Liver (tissue), 9 donors: ENCODE data around the gene SLC39A6. TPM values are rescaled to one million over a fixed set of nuclear protein-coding genes. Genes with fewer than 3 reads are reported as not detected.
"Not testable (repeated sequence)": the region's sequence is repeated elsewhere in the genome, so short reads cannot be mapped to it uniquely, and the experiment has no call there.

Source experiments
- DNase-seq: peaks from one replicate; pipeline ENCODE4 v3.0.0-alpha.2; 2017; ENCODE audit warnings: low spot score
- H3K27ac ChIP-seq, 2 donors: one replicate each; pipeline ENCODE4 v1.7.0; 2013; ENCODE audit warnings: inconsistent platforms in 2 of 2, low read length in 2 of 2, control low read depth in 1 of 2, low read depth in 1 of 2, mild to moderate bottlenecking in 1 of 2
- H3K27me3 ChIP-seq, 4 donors: one replicate each; pipeline versions ENCODE4 v1.6.1 to v1.7.0; 2013; ENCODE audit warnings: low read length in 3 of 4, inconsistent platforms in 1 of 4, mild to moderate bottlenecking in 1 of 4, moderate library complexity in 1 of 4; ENCODE audit not compliant: control insufficient read depth in 4 of 4, insufficient read depth in 4 of 4
- H3K36me3 ChIP-seq, 4 donors: one replicate each; pipeline versions ENCODE4 v1.6.1 to v1.7.0; 2013; ENCODE audit warnings: low read length in 3 of 4, mild to moderate bottlenecking in 3 of 4, low read depth in 1 of 4, moderate library complexity in 1 of 4; ENCODE audit not compliant: control insufficient read depth in 4 of 4, insufficient read depth in 3 of 4
- H3K4me1 ChIP-seq, 4 donors: one replicate each; pipeline versions ENCODE4 v1.6.1 to v1.7.0; 2013; ENCODE audit warnings: low read length in 3 of 4, mild to moderate bottlenecking in 3 of 4, moderate library complexity in 1 of 4; ENCODE audit not compliant: control insufficient read depth in 4 of 4, insufficient read depth in 4 of 4
- H3K4me3 ChIP-seq, 3 donors: one replicate each; pipeline versions ENCODE4 v1.6.1 to v1.7.0; 2013; ENCODE audit warnings: low read length in 3 of 3, control low read depth in 1 of 3, low read depth in 1 of 3, mild to moderate bottlenecking in 1 of 3
- H3K9ac ChIP-seq, 2 donors: one replicate each; pipeline ENCODE4 v1.7.0; 2013; ENCODE audit warnings: low read length in 2 of 2, mild to moderate bottlenecking in 2 of 2, moderate library complexity in 2 of 2, control low read depth in 1 of 2, low read depth in 1 of 2
- H3K9me3 ChIP-seq, 4 donors: one replicate each; pipeline versions ENCODE4 v1.6.1 to v1.7.0; 2013; ENCODE audit warnings: low read length in 3 of 4; ENCODE audit not compliant: control insufficient read depth in 4 of 4
- ATF3 ChIP-seq: IDR thresholded peaks from 2 replicates; pipeline ENCODE4 v1.6.1; 2016; ENCODE audit warnings: antibody characterized with exemption
- EGR1 ChIP-seq, 2 donors: IDR thresholded peaks; 2 replicates each; pipeline ENCODE4 v1.6.1; 2016 to 2018; ENCODE audit warnings: antibody characterized with exemption in 2 of 2, low read depth in 2 of 2
- FOXA1 ChIP-seq: IDR thresholded peaks from 2 replicates; pipeline ENCODE4 v1.6.1; 2016; ENCODE audit warnings: antibody characterized with exemption
- FOXA2 ChIP-seq: IDR thresholded peaks from 2 replicates; pipeline ENCODE4 v1.6.1; 2016; ENCODE audit warnings: antibody characterized with exemption
- GABPA ChIP-seq, 2 donors: IDR thresholded peaks in 1 of 2; conservative IDR thresholded peaks in 1 of 2; 2 replicates each; pipeline ENCODE4 v1.6.1; 2016; ENCODE audit warnings: antibody characterized with exemption in 2 of 2, mild to moderate bottlenecking in 1 of 2, moderate library complexity in 1 of 2
- HNF4A ChIP-seq, 2 donors: conservative IDR thresholded peaks; 2 replicates each; pipeline ENCODE4 v1.6.1; 2016; ENCODE audit warnings: antibody characterized with exemption in 2 of 2, mild to moderate bottlenecking in 2 of 2
- HNF4G ChIP-seq: IDR thresholded peaks from 2 replicates; pipeline ENCODE4 v1.6.1; 2016; ENCODE audit warnings: antibody characterized with exemption
- JUND ChIP-seq, 2 donors: IDR thresholded peaks; 2 replicates each; pipeline ENCODE4 v1.6.1; 2016; ENCODE audit warnings: antibody characterized with exemption in 2 of 2
- NR2F2 ChIP-seq: IDR thresholded peaks from 2 replicates; pipeline ENCODE4 v1.6.1; 2016; ENCODE audit warnings: antibody characterized with exemption
- RAD21 ChIP-seq, 2 donors: IDR thresholded peaks; 2 replicates each; pipeline ENCODE4 v1.6.1; 2016; ENCODE audit warnings: antibody characterized with exemption in 2 of 2, mild to moderate bottlenecking in 2 of 2
- REST ChIP-seq: IDR thresholded peaks from 2 replicates; pipeline ENCODE4 v1.6.1; 2016; ENCODE audit warnings: antibody characterized with exemption, mild to moderate bottlenecking
- RXRA ChIP-seq, 2 donors: IDR thresholded peaks; 2 replicates each; pipeline ENCODE4 v1.6.1; 2017 to 2018; ENCODE audit warnings: antibody characterized with exemption in 2 of 2, mild to moderate bottlenecking in 1 of 2
- SP1 ChIP-seq: IDR thresholded peaks from 2 replicates; pipeline ENCODE4 v1.6.1; 2018; ENCODE audit warnings: antibody characterized with exemption, mild to moderate bottlenecking
- TAF1 ChIP-seq: conservative IDR thresholded peaks from 2 replicates; pipeline ENCODE4 v1.6.1; 2016; ENCODE audit warnings: antibody characterized with exemption, mild to moderate bottlenecking
- YY1 ChIP-seq: IDR thresholded peaks from 2 replicates; pipeline ENCODE4 v1.6.1; 2016; ENCODE audit warnings: antibody characterized with exemption, mild to moderate bottlenecking
- ZBTB33 ChIP-seq: IDR thresholded peaks from 2 replicates; pipeline ENCODE4 v1.6.1; 2016; ENCODE audit warnings: antibody characterized with exemption
- WGBS: extraction: QIAGEN DNeasy Blood & Tissue Kit; methylation state at CpG from one replicate; pipeline ENCODE4 v1.1.7; 2013; 5-methylcytosine and 5-hydroxymethylcytosine counted together
- polyA plus RNA-seq, 2 donors: library from polyadenylated mRNA; stranded (reverse) in 1 of 2; unstranded in 1 of 2; fragments of 200-250 nt in 1 of 2; fragments of >200 nt in 1 of 2; fragmentation: Nextera tagmentation in 1 of 2; extraction: Ambion mirVana in 1 of 2; gene quantifications; one replicate each; pipeline versions ENCODE4 v1.2.1 to v1.2.3, GENCODE V29; 2013 to 2015
- total RNA-seq, 2 donors: library from RNA; depleted of rRNA; stranded (reverse); fragments of >200 nt; gene quantifications; one replicate each; pipeline ENCODE4 v1.2.3, GENCODE V29; 2014
- TF ChIP-seq, protein P1 (sequence below): fragments of 150-350 bp; IDR thresholded peaks from 2 replicates; pipeline ENCODE4 v1.5.1; 2017; ENCODE audit warnings: improper control_type of control experiment, low read depth, low read length; ENCODE audit not compliant: missing input control
- TF ChIP-seq, protein P2 (sequence below): IDR thresholded peaks from 2 replicates; pipeline ENCODE4 v1.6.1; 2016; ENCODE audit warnings: antibody characterized with exemption
- donor health status: healthy.
- donor health status: healthy.
- donor health status: healthy.
- donor health status: healthy.
- donor health status: healthy.

Gene SLC39A6
- total and polyA plus RNA-seq, 4 donors: 4.6 to 16.6 (median 8.3) TPM

GRCh38 chr18:36073676-36074075, 55.5 kb downstream of the SLC39A6 start (continued):
- TF ChIP-seq ZBTB33: no peak
- no peak for TF ChIP-seq ATF3
- TF ChIP-seq FOXA2: no peak
- TF ChIP-seq EGR1 (IDR thresholded peaks at IDR 0.05; ENCODE audit: low read depth in 2 of 2): no peak
- TF ChIP-seq TAF1: no peak

GRCh38 chr18:36072406-36072805, 56.7 kb downstream of the SLC39A6 start:
- 95% methylated on average over 8 of the region's 8 CpGs for WGBS
- H3K27me3 ChIP-seq, DNase-seq, H3K36me3 ChIP-seq, H3K4me3 ChIP-seq, H3K9me3 ChIP-seq, H3K27ac ChIP-seq, H3K9ac ChIP-seq, H3K4me1 ChIP-seq: not testable (repeated sequence)

GRCh38 chr18:36067055-36067957, 61.8 kb downstream of the SLC39A6 start, which contains the start of gene RPRD1A:
RPRD1A (minus strand) TSS chr18:36067559; CDS start chr18:36067404, 155 bp downstream.
- H3K36me3 ChIP-seq: no peaks in the 10 kb centered on the region
- H3K4me3 ChIP-seq: peak within 1 kb of the TSS; percentile 78 to 98 (median 90)
- 1% methylated on average over 66 of the region's 66 CpGs for WGBS
- no peaks in the 10 kb centered on the region for H3K9me3 ChIP-seq
- H3K27me3 ChIP-seq: no peaks in the 10 kb centered on the region
- peaks cover 0 to 11% (median 4%) of the 10 kb centered on the region in 4 donors for H3K4me1 ChIP-seq
- DNase-seq: peak; percentile 99
- H3K9ac ChIP-seq: peak within 1 kb of the TSS; percentile 73 to 91
- H3K27ac ChIP-seq: peak within 1 kb of the TSS; percentile 80 to 95
- TF ChIP-seq FOXA2: no peak
- peak; percentile 5 to 15 for TF ChIP-seq RXRA (IDR thresholded peaks at IDR 0.05)
- peak in 1 of 2 donors; percentile 34 for TF ChIP-seq HNF4A (conservative IDR thresholded peaks at IDR 0.05)
- TF ChIP-seq RAD21 (IDR thresholded peaks at IDR 0.05): peak in 1 of 2 donors; percentile 20
- TF ChIP-seq, protein P1, sequence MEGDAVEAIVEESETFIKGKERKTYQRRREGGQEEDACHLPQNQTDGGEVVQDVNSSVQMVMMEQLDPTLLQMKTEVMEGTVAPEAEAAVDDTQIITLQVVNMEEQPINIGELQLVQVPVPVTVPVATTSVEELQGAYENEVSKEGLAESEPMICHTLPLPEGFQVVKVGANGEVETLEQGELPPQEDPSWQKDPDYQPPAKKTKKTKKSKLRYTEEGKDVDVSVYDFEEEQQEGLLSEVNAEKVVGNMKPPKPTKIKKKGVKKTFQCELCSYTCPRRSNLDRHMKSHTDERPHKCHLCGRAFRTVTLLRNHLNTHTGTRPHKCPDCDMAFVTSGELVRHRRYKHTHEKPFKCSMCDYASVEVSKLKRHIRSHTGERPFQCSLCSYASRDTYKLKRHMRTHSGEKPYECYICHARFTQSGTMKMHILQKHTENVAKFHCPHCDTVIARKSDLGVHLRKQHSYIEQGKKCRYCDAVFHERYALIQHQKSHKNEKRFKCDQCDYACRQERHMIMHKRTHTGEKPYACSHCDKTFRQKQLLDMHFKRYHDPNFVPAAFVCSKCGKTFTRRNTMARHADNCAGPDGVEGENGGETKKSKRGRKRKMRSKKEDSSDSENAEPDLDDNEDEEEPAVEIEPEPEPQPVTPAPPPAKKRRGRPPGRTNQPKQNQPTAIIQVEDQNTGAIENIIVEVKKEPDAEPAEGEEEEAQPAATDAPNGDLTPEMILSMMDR: no peak
- peak; percentile 61 for TF ChIP-seq SP1
- TF ChIP-seq REST: peak; percentile 28
- no peak for TF ChIP-seq TAF1
- TF ChIP-seq FOXA1: no peak
- TF ChIP-seq ZBTB33: peak; percentile 84
- no peak for TF ChIP-seq ATF3
- no peak for TF ChIP-seq NR2F2
- TF ChIP-seq, protein P2, sequence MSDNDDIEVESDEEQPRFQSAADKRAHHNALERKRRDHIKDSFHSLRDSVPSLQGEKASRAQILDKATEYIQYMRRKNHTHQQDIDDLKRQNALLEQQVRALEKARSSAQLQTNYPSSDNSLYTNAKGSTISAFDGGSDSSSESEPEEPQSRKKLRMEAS: peak; percentile 9
- TF ChIP-seq EGR1 (IDR thresholded peaks at IDR 0.05; ENCODE audit: low read depth in 2 of 2): peak in 1 of 2 donors; percentile 24
- peak; percentile 33 to 89 for TF ChIP-seq GABPA (IDR thresholded peaks at IDR 0.05 in 1 of 2, conservative IDR thresholded peaks at IDR 0.05 in 1 of 2)
- TF ChIP-seq YY1: peak; percentile 99
- no peak for TF ChIP-seq HNF4G
- no peak for TF ChIP-seq JUND (IDR thresholded peaks at IDR 0.05)
